B cell (primary cell): ENCODE measurements around the gene PFDN1. TPM values are rescaled to one million over a fixed set of nuclear protein-coding genes. Genes with fewer than 3 reads are reported as not detected.

Source experiments
- ATAC-seq: fragments of 200-7000 bp; cut with Tn5 transposase; one replicate; pipeline ENCODE4 v1.10.0; 2021; ENCODE audit warnings: low read depth, mild to moderate bottlenecking, moderate number of reproducible peaks, moderate library complexity
- CTCF ChIA-PET: fragments of 350-600 bp; sonication (Branson Sonifier 250); formaldehyde crosslinking; loops from one replicate; lab custom pipeline; 2021; ENCODE audit warnings: antibody characterized with exemption, inconsistent platforms; lab: Charles Lee
- POLR2A ChIA-PET: fragments of 350-600 bp; sonication (Branson Sonifier 250); formaldehyde crosslinking; loops from one replicate; lab custom pipeline; 2021; ENCODE audit warnings: antibody characterized with exemption; lab: Charles Lee
- DNase-seq: peaks from one replicate; pipeline ENCODE4 v3.0.0; 2013
- H2AFZ ChIP-seq: 2 replicates; pipeline ENCODE4 v1.6.1; 2012; ENCODE audit warnings: mild to moderate bottlenecking, low read depth, low read length; ENCODE audit not compliant: insufficient read depth, poor library complexity, severe bottlenecking
- H3K27ac ChIP-seq, 2 donors: 1 replicate in 1 of 2; 2 replicates in 1 of 2; pipeline ENCODE4 v1.5.1; 2012 to 2013; ENCODE audit warnings: low read length in 2 of 2, mild to moderate bottlenecking in 2 of 2, moderate library complexity in 1 of 2
- H3K27me3 ChIP-seq, 4 experiments: fragments of 200-600 bp in 1 of 4; sonication (generic) in 1 of 4; replicated peaks in 1 of 4; 1 replicate in 2 of 4; 2 replicates in 2 of 4; pipeline versions ENCODE4 v1.6.1 to v1.7.0; 2013 to 2016; ENCODE audit warnings: low read length in 3 of 4, mild to moderate bottlenecking in 2 of 4, mixed read lengths in 1 of 4, moderate library complexity in 1 of 4; ENCODE audit not compliant: insufficient read depth in 4 of 4, control insufficient read depth in 3 of 4; ENCODE audit errors: control extremely low read depth in 1 of 4
- H3K36me3 ChIP-seq, 2 experiments: replicated peaks in 1 of 2; 1 replicate in 1 of 2; 2 replicates in 1 of 2; pipeline versions ENCODE4 v1.6.1 to v1.7.1; 2013; ENCODE audit warnings: low read length in 1 of 2; ENCODE audit not compliant: insufficient read depth in 2 of 2, control insufficient read depth in 1 of 2; ENCODE audit errors: control extremely low read depth in 1 of 2, extremely low read depth in 1 of 2
- H3K4me1 ChIP-seq, 2 donors: fragments of 200-600 bp in 1 of 2; sonication (generic) in 1 of 2; 1 replicate in 1 of 2; 2 replicates in 1 of 2; pipeline versions ENCODE4 v1.5.1 to v1.6.1; 2013 to 2017; ENCODE audit warnings: low read length in 2 of 2; ENCODE audit not compliant: control insufficient read depth in 2 of 2, insufficient read depth in 2 of 2
- H3K4me2 ChIP-seq: replicated peaks from 2 replicates; pipeline ENCODE3; 2012; ENCODE audit warnings: mild to moderate bottlenecking, low read depth, low read length; ENCODE audit not compliant: poor library complexity, severe bottlenecking
- H3K4me3 ChIP-seq, 5 experiments: fragments of 200-600 bp in 1 of 5; sonication (generic) in 1 of 5; 1 replicate in 3 of 5; 2 replicates in 2 of 5; pipeline versions ENCODE4 v1.5.1 to v1.7.0; 2011 to 2016; ENCODE audit warnings: low read length in 4 of 5, mild to moderate bottlenecking in 4 of 5, low read depth in 2 of 5, control low read depth in 1 of 5, moderate library complexity in 1 of 5; ENCODE audit not compliant: insufficient read depth in 1 of 5; ENCODE audit errors: control extremely low read depth in 1 of 5, extremely low read depth in 1 of 5
- H3K79me2 ChIP-seq: fragments of 200-600 bp; sonication (generic); one replicate; pipeline ENCODE4 v1.6.0; 2016; ENCODE audit warnings: low read length; ENCODE audit not compliant: control insufficient read depth, insufficient read depth
- H3K9ac ChIP-seq: fragments of 200-600 bp; sonication (generic); 2 replicates; pipeline ENCODE4 v1.6.1; 2017; ENCODE audit warnings: mild to moderate bottlenecking, low read length, moderate library complexity
- H3K9me3 ChIP-seq, 3 donors: one replicate each; pipeline versions ENCODE4 v1.6.1 to v1.7.1; 2013; ENCODE audit warnings: low read length in 2 of 3; ENCODE audit not compliant: control insufficient read depth in 2 of 3, insufficient read depth in 1 of 3; ENCODE audit errors: control extremely low read depth in 1 of 3
- H4K20me1 ChIP-seq: 2 replicates; pipeline ENCODE4 v1.6.0; 2012; ENCODE audit warnings: mild to moderate bottlenecking, low read length; ENCODE audit not compliant: insufficient read depth, control insufficient read depth, poor library complexity, severe bottlenecking
- H3K27ac Mint-ChIP-seq: one replicate; pipeline ENCODE4 v1.8.0; 2021; ENCODE audit warnings: mixed read lengths
- H3K27me3 Mint-ChIP-seq: one replicate; pipeline ENCODE4 v1.8.0; 2021; ENCODE audit warnings: mixed read lengths
- H3K4me1 Mint-ChIP-seq: one replicate; pipeline ENCODE4 v1.8.0; 2021; ENCODE audit warnings: mixed read lengths
- H3K4me3 Mint-ChIP-seq: one replicate; pipeline ENCODE4 v1.8.0; 2021; ENCODE audit warnings: mixed read lengths
- H3K9me3 Mint-ChIP-seq: one replicate; pipeline ENCODE4 v1.8.0; 2022; ENCODE audit warnings: mixed read lengths; ENCODE audit not compliant: insufficient read depth
- EZH2 ChIP-seq: IDR thresholded peaks from 2 replicates; pipeline ENCODE4 v1.6.1; 2012; ENCODE audit warnings: borderline replicate concordance, low read depth, mild to moderate bottlenecking, moderate library complexity, low read length; ENCODE audit not compliant: insufficient read depth, poor library complexity, severe bottlenecking
- WGBS: methylation state at CpG from one replicate; pipeline ENCODE4 v1.1.5; 2013; ENCODE audit warnings: missing lambda C conversion rate; ENCODE audit not compliant: insufficient coverage; 5-methylcytosine and 5-hydroxymethylcytosine counted together
- intact Hi-C: fragments of 100-400 bp; cut with micrococcal nuclease; formaldehyde crosslinking; loops from one replicate; pipeline ENCODE4 v1.10.0; 2022
- polyA plus RNA-seq: library from polyadenylated mRNA; depleted of rRNA; stranded (reverse); fragments of >200 nt; gene quantifications from 2 replicates; pipeline ENCODE4 v1.2.3, GENCODE V29; 2012
- total RNA-seq, 2 donors: library from RNA; stranded (reverse); fragments of 120-200 nt in 1 of 2; gene quantifications; 1 replicate in 1 of 2; 2 replicates in 1 of 2; pipeline versions ENCODE4 v1.2.3 to v1.2.4, GENCODE V29; 2013 to 2022
- TF ChIP-seq, protein P1 (sequence below): fragments of 200-600 bp; IDR thresholded peaks from one replicate; pipeline ENCODE4 v1.8.0; 2022; ENCODE audit warnings: antibody characterized with exemption, mild to moderate bottlenecking

PFDN1 gene
- total and polyA plus RNA-seq, 2 donors (not counting 1 experiment from before 2014, with no cell fraction given), result 30.3 to 31.2 TPM

DNA sequence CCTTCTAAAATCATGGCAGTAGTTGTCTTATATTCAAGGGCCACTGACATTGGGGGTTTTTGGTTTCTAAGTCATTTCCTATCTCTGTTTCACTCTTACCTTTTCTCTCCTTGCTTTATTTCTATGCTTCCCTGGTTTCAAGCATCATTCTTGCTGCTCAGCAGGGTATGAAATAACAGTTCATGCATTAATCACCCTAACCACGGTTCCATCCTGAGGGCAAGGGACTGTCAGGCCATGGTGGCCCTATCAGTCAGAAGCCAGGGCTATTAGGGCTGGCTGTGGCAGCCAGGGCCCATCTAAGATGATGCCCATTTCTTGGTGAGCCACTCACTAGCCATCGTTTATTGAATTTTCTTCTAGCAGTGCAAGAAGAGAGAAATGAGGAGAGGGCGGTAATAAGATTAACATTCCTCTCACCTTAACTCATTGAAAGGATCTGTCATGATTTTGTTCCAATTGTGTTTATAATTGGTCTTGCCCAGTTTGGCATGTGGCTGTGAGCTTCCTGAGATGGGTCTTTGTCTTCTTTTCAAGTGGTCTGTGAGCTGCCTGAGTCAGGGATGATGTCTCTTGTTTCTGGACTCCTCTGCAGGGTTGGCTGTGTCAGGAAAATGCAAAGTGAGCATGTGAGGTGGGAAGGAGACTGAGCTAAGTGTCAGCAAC is 82.7 kb downstream of the PFDN1 start:
- H3K27ac Mint-ChIP-seq, result no peak overlapping the region
- WGBS, result 14% methylated on average over 1 of the region's 3 CpGs
- ChIA-PET CTCF (interaction anchor here (1.2 kb wide), 1 partner anchor 23 kb away, joined by 3 read pairs; no protein-coding TSS in a partner anchor), POLR2A (no interaction called here)
- H3K9me3 Mint-ChIP-seq, result no peaks in the 10 kb centered on the region
- Histone ChIP-seq H3K9me3 (no peaks in the 10 kb centered on the region), H3K9ac (no peak overlapping the region), H3K4me2 (no peak overlapping the region), H3K4me3 (no peak overlapping the region), H3K36me3 (no peaks in the 10 kb centered on the region), H3K27me3 (no peaks in the 10 kb centered on the region), H2AFZ (no peak overlapping the region), H3K4me1 (no peaks in the 10 kb centered on the region), H3K79me2 (no peaks in the 10 kb centered on the region), H3K27ac (no peak overlapping the region), H4K20me1 (no peaks in the 10 kb centered on the region)
- H3K4me3 Mint-ChIP-seq, result no peak overlapping the region
- DNase-seq, result no peak
- H3K27me3 Mint-ChIP-seq, result no peaks in the 10 kb centered on the region
- intact Hi-C loops, result no loop called here
- no peaks in the 10 kb centered on the region for H3K4me1 Mint-ChIP-seq
- no peak for TF ChIP-seq EZH2
- TF ChIP-seq, protein P1, sequence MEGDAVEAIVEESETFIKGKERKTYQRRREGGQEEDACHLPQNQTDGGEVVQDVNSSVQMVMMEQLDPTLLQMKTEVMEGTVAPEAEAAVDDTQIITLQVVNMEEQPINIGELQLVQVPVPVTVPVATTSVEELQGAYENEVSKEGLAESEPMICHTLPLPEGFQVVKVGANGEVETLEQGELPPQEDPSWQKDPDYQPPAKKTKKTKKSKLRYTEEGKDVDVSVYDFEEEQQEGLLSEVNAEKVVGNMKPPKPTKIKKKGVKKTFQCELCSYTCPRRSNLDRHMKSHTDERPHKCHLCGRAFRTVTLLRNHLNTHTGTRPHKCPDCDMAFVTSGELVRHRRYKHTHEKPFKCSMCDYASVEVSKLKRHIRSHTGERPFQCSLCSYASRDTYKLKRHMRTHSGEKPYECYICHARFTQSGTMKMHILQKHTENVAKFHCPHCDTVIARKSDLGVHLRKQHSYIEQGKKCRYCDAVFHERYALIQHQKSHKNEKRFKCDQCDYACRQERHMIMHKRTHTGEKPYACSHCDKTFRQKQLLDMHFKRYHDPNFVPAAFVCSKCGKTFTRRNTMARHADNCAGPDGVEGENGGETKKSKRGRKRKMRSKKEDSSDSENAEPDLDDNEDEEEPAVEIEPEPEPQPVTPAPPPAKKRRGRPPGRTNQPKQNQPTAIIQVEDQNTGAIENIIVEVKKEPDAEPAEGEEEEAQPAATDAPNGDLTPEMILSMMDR, result no peak
- no peak for ATAC-seq
